Ovary (tissue), 9 donors: ENCODE measurements around the gene MARCHF3. TPM values are rescaled to one million over a fixed set of nuclear protein-coding genes. Genes with fewer than 3 reads are reported as not detected.

Source experiments
- DNase-seq, 5 donors: peaks; one replicate each; pipeline ENCODE4 v3.0.0-alpha.2; 2019 to 2020
- H3K27ac ChIP-seq, 2 donors: fragments of 200-600 bp; one replicate each; pipeline versions ENCODE4 v1.5.1 to v1.8.0; 2019 to 2022
- H3K27me3 ChIP-seq: fragments of 200-600 bp; one replicate; pipeline ENCODE4 v1.8.0; 2022
- H3K36me3 ChIP-seq: fragments of 200-600 bp; sonication (generic); one replicate; pipeline ENCODE4 v1.5.1; 2019
- H3K4me1 ChIP-seq: one replicate; pipeline ENCODE4 v1.8.1; 2013; ENCODE audit warnings: mild to moderate bottlenecking, moderate library complexity; ENCODE audit not compliant: insufficient read depth
- H3K4me3 ChIP-seq: fragments of 200-600 bp; sonication (generic); one replicate; pipeline ENCODE4 v1.5.1; 2017
- H3K9me3 ChIP-seq, 2 donors: fragments of 200-600 bp in 1 of 2; sonication (generic) in 1 of 2; one replicate each; pipeline versions ENCODE4 v1.5.1 to v1.8.1; 2013 to 2019; ENCODE audit warnings: mild to moderate bottlenecking in 1 of 2, moderate library complexity in 1 of 2
- EP300 ChIP-seq: sonication (generic); formaldehyde crosslinking; IDR thresholded peaks from one replicate; pipeline ENCODE4 v1.6.1; 2017; ENCODE audit warnings: antibody characterized with exemption
- POLR2A ChIP-seq: fragments of 450-650 bp; IDR thresholded peaks from one replicate; pipeline ENCODE4 v1.6.1; 2017; ENCODE audit warnings: antibody characterized with exemption, mild to moderate bottlenecking, moderate library complexity
- WGBS, 3 donors: extraction: QIAGEN DNeasy Blood & Tissue Kit in 1 of 3; methylation state at CpG; one replicate each; pipeline versions ENCODE4 v1.1.5 to v1.1.7; 2013 to 2017; 5-methylcytosine and 5-hydroxymethylcytosine counted together
- intact Hi-C, 4 donors: fragments of 100-400 bp; cut with DNase I; formaldehyde crosslinking; loops; one replicate each; pipeline versions ENCODE4 v1.11.0 to v1.15.1; 2022 to 2023
- polyA plus RNA-seq, 2 donors: library from polyadenylated mRNA; stranded (reverse); fragments of 200-250 nt in 1 of 2; fragments of 350-450 nt in 1 of 2; fragmentation: Illumina TruSeq in 1 of 2; extraction: RNeasy Lipid Tissue Mini Kit (QIAGEN cat#74804) in 1 of 2; gene quantifications; one replicate each; pipeline ENCODE4 v1.2.3, GENCODE V29; 2013 to 2014
- total RNA-seq, 7 donors: library from RNA; depleted of rRNA in 2 of 7; stranded (reverse); fragments of >200 nt in 2 of 7; fragmentation: NEBNext Ultra II Directional in 3 of 7; extraction: Animal tissue kit (Norgen Biotek cat#: 25700) in 3 of 7; gene quantifications; one replicate each; pipeline versions ENCODE4 v1.1.0 to v1.2.4, GENCODE V29; 2016 to 2023
- TF ChIP-seq, protein P1 (sequence below), 3 donors: fragments of 450-650 bp in 2 of 3; fragments of 200-600 bp in 1 of 3; IDR thresholded peaks; one replicate each; pipeline versions ENCODE4 v1.5.1 to v1.8.0; 2016 to 2022; ENCODE audit warnings: antibody characterized with exemption in 3 of 3, mild to moderate bottlenecking in 1 of 3
- donor health status: DM: no; HTN: no; CAD: no; lungs with moderate emphysema.
- donor health status: DM: no; HTN: no; CAD: no.
- donor health status: Bipolar disorder and iron deficiency.
- donor health status: DM: yes; HTN: yes; CAD: no.
- donor health status: DM: no; HTN: no; CAD: no.
- donor health status: DM: yes; HTN: yes; CAD: no.

The MARCHF3 gene
- total and polyA plus RNA-seq, 9 donors, result 2.1 to 13.8 (median 4.5) TPM

DNA sequence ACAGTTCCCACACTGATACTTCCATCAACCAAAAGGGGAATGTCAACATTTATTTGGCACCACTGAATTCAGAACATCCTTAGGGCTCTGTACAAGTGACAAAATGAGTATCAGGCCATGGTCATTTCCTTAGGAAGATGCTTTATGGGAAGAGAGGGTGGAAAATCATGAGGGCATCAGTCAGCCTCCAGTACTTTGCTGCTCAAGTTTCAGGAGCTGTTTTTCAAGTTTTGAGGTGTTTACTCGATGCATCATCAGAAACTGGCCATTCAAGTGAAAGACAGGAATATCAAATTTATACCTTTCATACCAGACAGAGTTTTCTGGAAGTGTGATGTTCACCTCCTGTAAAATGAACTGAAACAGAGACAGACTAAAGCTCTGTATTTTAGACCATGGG is 21.2 kb upstream of the MARCHF3 start:
- Histone ChIP-seq H3K36me3 (no peaks in the 10 kb centered on the region), H3K27me3 (no peaks in the 10 kb centered on the region), H3K4me1 (no peaks in the 10 kb centered on the region), H3K27ac (no peak overlapping the region), H3K4me3 (no peak overlapping the region), H3K9me3 (no peaks in the 10 kb centered on the region)
- no peak for TF ChIP-seq EP300
- no peak for DNase-seq
- 86 to 100% (median 93%) methylated on average over 1 of the region's 1 CpG for WGBS, 3 donors
- intact Hi-C loops, result no loop called here

DNA sequence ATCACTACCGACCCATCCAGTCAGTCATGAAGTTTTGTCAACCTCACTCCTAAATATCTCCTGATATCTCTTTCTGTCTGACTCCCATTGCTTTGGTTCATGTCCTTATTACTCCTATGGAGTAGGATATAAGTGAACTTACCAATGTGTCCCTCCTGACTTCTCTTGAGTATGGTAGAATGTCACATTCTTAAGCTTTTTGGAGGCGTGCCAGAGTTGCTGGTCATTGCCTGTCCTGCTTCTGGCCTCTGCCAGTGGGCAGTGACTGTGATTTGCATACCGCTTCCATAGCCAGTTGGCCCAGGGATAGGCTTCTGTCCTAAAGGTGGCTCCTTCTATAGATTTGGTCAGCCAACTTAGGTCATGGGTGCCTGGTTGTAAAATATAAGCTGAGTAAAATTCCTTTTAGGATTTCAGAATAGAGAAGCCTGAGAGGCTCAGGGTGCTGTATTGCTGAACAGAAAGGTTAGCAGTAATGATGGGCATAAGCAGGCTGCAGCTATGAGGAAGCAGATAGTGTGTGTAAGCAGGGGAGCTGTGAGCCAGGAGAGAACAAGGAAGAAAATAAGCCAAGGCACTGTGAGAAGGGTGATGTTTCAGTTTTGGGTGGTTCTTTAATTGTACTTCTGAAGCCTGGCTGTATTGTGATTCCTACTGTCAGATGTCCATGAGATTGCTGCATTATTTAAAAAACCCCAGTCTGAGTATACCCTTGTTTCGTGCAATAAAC is 16.1 kb upstream of the MARCHF3 start:
- DNase-seq, result no peak
- Histone ChIP-seq H3K36me3 (no peaks in the 10 kb centered on the region), H3K27me3 (no peaks in the 10 kb centered on the region), H3K9me3 (no peaks in the 10 kb centered on the region), H3K4me1 (no peaks in the 10 kb centered on the region), H3K4me3 (no peak overlapping the region), H3K27ac (no peak overlapping the region)
- intact Hi-C loops, result no loop called here
- 89 to 92% (median 91%) methylated on average over 4 of the region's 4 CpGs for WGBS, 3 donors
- TF ChIP-seq, protein P1, sequence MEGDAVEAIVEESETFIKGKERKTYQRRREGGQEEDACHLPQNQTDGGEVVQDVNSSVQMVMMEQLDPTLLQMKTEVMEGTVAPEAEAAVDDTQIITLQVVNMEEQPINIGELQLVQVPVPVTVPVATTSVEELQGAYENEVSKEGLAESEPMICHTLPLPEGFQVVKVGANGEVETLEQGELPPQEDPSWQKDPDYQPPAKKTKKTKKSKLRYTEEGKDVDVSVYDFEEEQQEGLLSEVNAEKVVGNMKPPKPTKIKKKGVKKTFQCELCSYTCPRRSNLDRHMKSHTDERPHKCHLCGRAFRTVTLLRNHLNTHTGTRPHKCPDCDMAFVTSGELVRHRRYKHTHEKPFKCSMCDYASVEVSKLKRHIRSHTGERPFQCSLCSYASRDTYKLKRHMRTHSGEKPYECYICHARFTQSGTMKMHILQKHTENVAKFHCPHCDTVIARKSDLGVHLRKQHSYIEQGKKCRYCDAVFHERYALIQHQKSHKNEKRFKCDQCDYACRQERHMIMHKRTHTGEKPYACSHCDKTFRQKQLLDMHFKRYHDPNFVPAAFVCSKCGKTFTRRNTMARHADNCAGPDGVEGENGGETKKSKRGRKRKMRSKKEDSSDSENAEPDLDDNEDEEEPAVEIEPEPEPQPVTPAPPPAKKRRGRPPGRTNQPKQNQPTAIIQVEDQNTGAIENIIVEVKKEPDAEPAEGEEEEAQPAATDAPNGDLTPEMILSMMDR (IDR thresholded peaks at IDR 0.05), result no peak
- TF ChIP-seq POLR2A (no peak), EP300 (no peak)

DNA sequence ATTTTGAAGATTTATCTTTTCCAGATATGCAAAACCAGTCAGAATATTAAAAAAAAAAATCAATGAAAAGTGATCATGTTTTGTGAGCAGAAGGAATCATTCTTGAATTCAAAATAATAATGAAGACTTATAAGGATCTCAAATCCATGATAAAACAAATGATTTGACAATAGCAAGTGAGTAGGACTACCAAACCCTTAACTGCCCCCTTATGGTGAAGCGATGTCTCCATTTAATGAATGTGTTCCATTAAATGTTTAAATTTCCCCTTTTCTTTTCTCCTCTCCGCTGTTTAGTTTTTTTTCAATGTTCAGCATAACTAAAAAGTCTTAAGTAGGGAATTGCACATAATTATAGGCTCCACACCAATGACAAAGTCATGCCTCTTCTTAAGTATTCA is 12.2 kb upstream of the MARCHF3 start:
- 93 to 96% (median 94%) methylated on average over 2 of the region's 2 CpGs for whole genome bisulfite sequencing, 3 donors

DNA sequence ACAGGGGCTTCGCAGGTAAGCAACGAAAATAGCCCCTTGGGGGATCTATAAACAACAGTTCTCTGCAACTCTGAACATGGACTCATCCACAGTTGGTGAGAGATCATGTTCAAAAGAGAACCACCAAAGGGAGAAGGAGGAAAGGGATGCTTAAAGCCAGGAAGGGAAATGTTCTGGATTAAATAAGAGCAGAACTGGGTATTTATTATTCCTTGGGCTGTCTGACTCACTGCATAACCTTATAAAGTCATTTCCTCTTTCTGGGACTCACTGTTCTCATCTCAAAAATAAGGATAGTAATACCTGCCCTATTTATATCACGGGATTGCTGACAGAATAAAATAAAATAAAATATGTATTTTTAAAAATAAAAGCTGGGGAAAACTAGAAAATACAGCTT is 11.2 kb upstream of the MARCHF3 start:
- no peak for DNase-seq
- TF ChIP-seq POLR2A, result no peak
- no peak for TF ChIP-seq EP300
- TF ChIP-seq, protein P1 (IDR thresholded peaks at IDR 0.05), result no peak
- no peak overlapping the region for H3K27ac ChIP-seq
- WGBS, 3 donors, result 59 to 63% (median 59%) methylated on average over 3 of the region's 3 CpGs
- no peak overlapping the region for H3K4me3 ChIP-seq
- H3K9me3 ChIP-seq, result no peaks in the 10 kb centered on the region
- H3K4me1 ChIP-seq, result no peaks in the 10 kb centered on the region
- no peaks in the 10 kb centered on the region for H3K36me3 ChIP-seq
- no peaks in the 10 kb centered on the region for H3K27me3 ChIP-seq
- intact Hi-C loops, result no loop called here

More for the DNA sequence above, 12.2 kb upstream of the MARCHF3 start:
- Histone ChIP-seq H3K4me3 (no peak overlapping the region), H3K9me3 (no peaks in the 10 kb centered on the region), H3K36me3 (no peaks in the 10 kb centered on the region), H3K27me3 (no peaks in the 10 kb centered on the region), H3K27ac (no peak overlapping the region), H3K4me1 (no peaks in the 10 kb centered on the region)
- TF ChIP-seq POLR2A (no peak), EP300 (no peak)
- TF ChIP-seq, protein P1 (IDR thresholded peaks at IDR 0.05), result no peak
- intact Hi-C loops, result no loop called here
- DNase-seq, result no peak

DNA sequence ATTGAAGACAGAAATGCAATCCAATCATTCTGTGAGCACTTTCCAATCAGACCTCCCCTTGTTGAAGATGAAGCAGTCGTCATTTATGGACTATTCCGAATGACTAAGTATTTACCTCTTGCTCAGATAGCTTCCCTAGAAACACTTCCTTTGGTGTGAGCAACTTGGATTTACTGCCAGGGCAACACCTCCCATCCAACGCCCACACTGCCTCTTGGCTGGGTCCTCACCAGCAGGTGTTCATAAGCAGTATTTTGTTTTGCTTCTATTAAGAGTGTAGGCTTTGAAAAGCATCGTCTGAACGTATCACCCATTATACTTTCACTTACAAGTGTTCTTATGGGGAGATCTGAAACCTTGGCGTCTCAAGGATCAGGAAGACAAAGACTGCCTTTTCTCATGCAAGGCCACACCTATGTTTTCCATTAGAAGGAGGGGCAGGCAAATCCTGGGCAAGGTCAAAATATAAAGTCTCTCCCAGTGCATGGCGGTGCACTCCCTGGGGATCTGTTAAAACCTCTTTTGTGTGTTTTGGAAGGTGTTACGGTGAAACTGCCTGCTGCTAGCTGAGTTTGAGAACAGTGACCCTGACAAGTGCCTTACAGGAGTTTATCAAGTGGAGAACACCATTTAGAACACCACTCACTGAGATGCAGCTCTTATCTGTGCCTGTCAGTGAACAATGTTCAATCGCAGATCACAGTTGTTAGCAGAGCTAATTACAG is 10.6 kb upstream of the MARCHF3 start:
- Histone ChIP-seq H3K4me1 (no peaks in the 10 kb centered on the region), H3K27ac (no peak overlapping the region), H3K4me3 (no peak overlapping the region), H3K9me3 (no peaks in the 10 kb centered on the region), H3K27me3 (no peaks in the 10 kb centered on the region), H3K36me3 (no peaks in the 10 kb centered on the region)
- TF ChIP-seq EP300 (no peak), POLR2A (no peak)
- TF ChIP-seq, protein P1 (IDR thresholded peaks at IDR 0.05), result no peak
- DNase-seq, result peak in 2 of 5 donors; percentile 15 to 24
- WGBS, 3 donors, result 17 to 27% (median 25%) methylated on average over 9 of the region's 9 CpGs
- intact Hi-C loops, result no loop called here
